Vagina (tissue), 2 donors: ENCODE measurements around the gene DIPK2A.

Experiments
- CTCF ChIP-seq, 3 experiments: fragments of 450-650 bp in 2 of 3; fragments of 200-600 bp in 1 of 3; sonication (generic) in 1 of 3; IDR thresholded peaks; one replicate each; pipeline ENCODE4 v1.5.1; 2017 to 2019; ENCODE audit warnings: antibody characterized with exemption in 3 of 3, mild to moderate bottlenecking in 2 of 3, moderate library complexity in 2 of 3
- POLR2A ChIP-seq, 2 donors: fragments of 450-650 bp; IDR thresholded peaks; one replicate each; pipeline ENCODE4 v1.6.1; 2017; ENCODE audit warnings: antibody characterized with exemption in 2 of 2, mild to moderate bottlenecking in 2 of 2, moderate library complexity in 2 of 2
- POLR2AphosphoS5 ChIP-seq, 2 donors: sonication (generic); formaldehyde crosslinking; IDR thresholded peaks; one replicate each; pipeline ENCODE4 v1.9.0; 2017; ENCODE audit warnings: antibody characterized with exemption in 2 of 2, mild to moderate bottlenecking in 2 of 2, low read depth in 1 of 2; ENCODE audit not compliant: insufficient read depth in 1 of 2

DNA sequence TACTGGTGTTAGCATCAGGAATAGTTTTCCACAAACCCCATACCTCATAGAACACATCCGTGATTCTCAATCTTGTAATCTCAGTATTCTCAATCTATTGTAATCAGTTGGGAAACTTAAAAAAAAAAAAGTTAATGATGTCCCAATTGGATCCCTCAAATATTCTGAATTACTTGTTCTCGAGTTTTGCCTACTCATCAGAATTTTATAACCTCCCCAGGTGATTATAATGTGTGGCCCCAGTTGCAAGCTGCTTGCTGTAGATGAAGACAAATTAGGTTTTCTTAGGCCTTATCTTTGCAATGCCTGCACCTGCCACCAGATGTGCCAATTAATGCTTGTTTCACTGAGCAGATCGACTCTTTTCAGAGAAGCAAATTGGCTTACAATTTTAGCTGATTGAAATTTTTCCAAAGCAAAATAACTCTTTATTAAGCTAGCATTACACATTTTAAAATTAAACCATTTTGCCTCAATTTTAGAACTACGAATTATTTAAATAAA lies 19.0 kb upstream of the DIPK2A start:
- TF ChIP-seq POLR2A (IDR thresholded peaks at IDR 0.05) = no peak
- TF ChIP-seq CTCF (IDR thresholded peaks at IDR 0.05) = no peak
- no peak for TF ChIP-seq POLR2AphosphoS5 (IDR thresholded peaks at IDR 0.05; ENCODE audit: insufficient read depth in 1 of 2, low read depth in 1 of 2)
